CD4-positive, alpha-beta T cell (primary cell): ENCODE results near the gene ANKS1B. TPM values are rescaled to one million over a fixed set of nuclear protein-coding genes. Genes with fewer than 3 reads are reported as not detected.

ENCODE experiments used
- ATAC-seq: fragments of 200-7000 bp; cut with Tn5 transposase; one replicate; pipeline ENCODE4 v1.10.0; 2022; ENCODE audit warnings: mild to moderate bottlenecking; ENCODE audit not compliant: poor library complexity
- CTCF ChIA-PET: fragments of 350-600 bp; sonication (Branson Sonifier 250); formaldehyde crosslinking; loops from one replicate; lab custom pipeline; 2021; ENCODE audit warnings: antibody characterized with exemption, inconsistent platforms; lab: Charles Lee
- POLR2A ChIA-PET: fragments of 350-600 bp; sonication (Branson Sonifier 250); formaldehyde crosslinking; loops from one replicate; lab custom pipeline; 2021; ENCODE audit warnings: antibody characterized with exemption, inconsistent platforms; lab: Charles Lee
- DNase-seq, 14 experiments: peaks; one replicate each; pipeline ENCODE4 v3.0.0-alpha.2; 2013 to 2020; ENCODE audit warnings: mixed read lengths in 2 of 14
- H3K27ac ChIP-seq, 2 donors: one replicate each; pipeline versions ENCODE4 v1.5.1 to v1.7.0; 2013; ENCODE audit warnings: low read length in 2 of 2, low read depth in 1 of 2, mild to moderate bottlenecking in 1 of 2
- H3K27me3 ChIP-seq, 2 experiments: 1 replicate in 1 of 2; 2 replicates in 1 of 2; pipeline versions ENCODE4 v1.6.1 to v1.7.0; 2013; ENCODE audit warnings: low read length in 2 of 2, control low read depth in 1 of 2, mild to moderate bottlenecking in 1 of 2, moderate library complexity in 1 of 2; ENCODE audit not compliant: insufficient read depth in 2 of 2, control insufficient read depth in 1 of 2
- H3K36me3 ChIP-seq: one replicate; pipeline ENCODE4 v1.6.1; 2013; ENCODE audit warnings: low read length, control low read depth; ENCODE audit not compliant: insufficient read depth
- H3K4me1 ChIP-seq: one replicate; pipeline ENCODE4 v1.6.1; 2013; ENCODE audit warnings: low read length, control low read depth; ENCODE audit not compliant: insufficient read depth
- H3K4me3 ChIP-seq: one replicate; pipeline ENCODE4 v1.5.1; 2013; ENCODE audit warnings: mild to moderate bottlenecking, low read length, moderate library complexity
- H3K9me3 ChIP-seq, 2 experiments: 1 replicate in 1 of 2; 2 replicates in 1 of 2; pipeline versions ENCODE4 v1.6.1 to v1.7.0; 2013; ENCODE audit warnings: low read length in 2 of 2, mild to moderate bottlenecking in 2 of 2, control low read depth in 1 of 2, moderate library complexity in 1 of 2; ENCODE audit not compliant: control insufficient read depth in 1 of 2, insufficient read depth in 1 of 2
- H3K27ac Mint-ChIP-seq: one replicate; pipeline ENCODE4 v1.8.0; 2020; ENCODE audit warnings: mixed read lengths
- H3K27me3 Mint-ChIP-seq: one replicate; pipeline ENCODE4 v1.8.0; 2021; ENCODE audit warnings: mixed read lengths
- H3K36me3 Mint-ChIP-seq: one replicate; pipeline ENCODE4 v1.8.0; 2021; ENCODE audit warnings: low read depth, mixed read lengths
- H3K4me1 Mint-ChIP-seq: one replicate; pipeline ENCODE4 v1.8.0; 2021; ENCODE audit warnings: low read depth, mixed read lengths
- H3K4me3 Mint-ChIP-seq: one replicate; pipeline ENCODE4 v1.8.0; 2020; ENCODE audit warnings: mild to moderate bottlenecking, mixed read lengths
- H3K9me3 Mint-ChIP-seq: one replicate; pipeline ENCODE4 v1.8.0; 2020; ENCODE audit warnings: mixed read lengths
- CTCF ChIP-seq: fragments of 200-600 bp; IDR thresholded peaks from one replicate; pipeline ENCODE4 v1.8.0; 2022; ENCODE audit warnings: antibody characterized with exemption, mild to moderate bottlenecking
- intact Hi-C, 2 experiments: fragments of 100-400 bp; cut with DNase I in 1 of 2; cut with micrococcal nuclease in 1 of 2; formaldehyde crosslinking; loops; one replicate each; pipeline versions ENCODE4 v1.15.1 to v1.9.0; 2023 to 2025; cut with DNase I, micrococcal nuclease
- total RNA-seq, 174 experiments: library from RNA in 2 of 174; stranded (reverse) in 2 of 174; gene quantifications; one replicate each; pipeline ENCODE4 v1.2.3 and lab custom pipeline; 2021 to 2026

Gene ANKS1B
- total RNA-seq, 2 experiments from 2014 or later = 0.16 to 1.1 TPM

GRCh38 chr12:98816720-98817119 lies 1168.0 kb downstream of the ANKS1B start:
- intact Hi-C loops = no loop called here
- H3K9me3 ChIP-seq = no peaks in the 10 kb centered on the region
- no peaks in the 10 kb centered on the region for H3K9me3 Mint-ChIP-seq

GRCh38 chr12:98814254-98814653 lies 1170.5 kb downstream of the ANKS1B start:
- DNase-seq = no peak
- H3K9me3 ChIP-seq = no peaks in the 10 kb centered on the region
- intact Hi-C loops = no loop called here
- H3K27ac ChIP-seq = no peak overlapping the region
- no peak for ATAC-seq
- peaks cover 0 to 19% of the 10 kb centered on the region in 2 experiments for H3K27me3 ChIP-seq
- Mint-ChIP-seq H3K36me3 (no peaks in the 10 kb centered on the region), H3K4me1 (no peaks in the 10 kb centered on the region), H3K4me3 (no peak overlapping the region), H3K9me3 (no peaks in the 10 kb centered on the region), H3K27ac (no peak overlapping the region), H3K27me3 (peaks cover 42% of the 10 kb centered on the region)
- no peak for TF ChIP-seq CTCF
- no peaks in the 10 kb centered on the region for H3K4me1 ChIP-seq
- H3K4me3 ChIP-seq = no peak overlapping the region
- ChIA-PET CTCF (interaction anchor here (0.6 kb wide), 1 partner anchor 72 kb away, joined by 3 read pairs; no protein-coding TSS in a partner anchor), POLR2A (no interaction called here)
- H3K36me3 ChIP-seq = no peaks in the 10 kb centered on the region

More at GRCh38 chr12:98816720-98817119, 1168.0 kb downstream of the ANKS1B start:
- peaks cover 0 to 19% of the 10 kb centered on the region in 2 experiments for H3K27me3 ChIP-seq
- no peak for TF ChIP-seq CTCF
- H3K36me3 ChIP-seq = no peaks in the 10 kb centered on the region
- CTCF ChIA-PET = no interaction called here
- H3K4me3 Mint-ChIP-seq = no peak overlapping the region
- no peak overlapping the region for H3K4me3 ChIP-seq
- H3K27me3 Mint-ChIP-seq = peaks cover 49% of the 10 kb centered on the region
- no peak for ATAC-seq
- POLR2A ChIA-PET = no interaction called here
- no peak overlapping the region for H3K27ac ChIP-seq
- no peaks in the 10 kb centered on the region for H3K4me1 ChIP-seq
- DNase-seq = no peak
- no peaks in the 10 kb centered on the region for H3K4me1 Mint-ChIP-seq
- no peaks in the 10 kb centered on the region for H3K36me3 Mint-ChIP-seq
- H3K27ac Mint-ChIP-seq = no peak overlapping the region

GRCh38 chr12:98812225-98812624 lies 1172.5 kb downstream of the ANKS1B start:
- Histone ChIP-seq H3K9me3 (no peaks in the 10 kb centered on the region), H3K27me3 (peaks cover 0 to 12% of the 10 kb centered on the region in 2 experiments), H3K4me1 (no peaks in the 10 kb centered on the region), H3K4me3 (no peak overlapping the region), H3K27ac (no peak overlapping the region), H3K36me3 (no peaks in the 10 kb centered on the region)
- Mint-ChIP-seq H3K27ac (no peak overlapping the region), H3K27me3 (peaks cover 30% of the 10 kb centered on the region), H3K4me3 (no peak overlapping the region), H3K36me3 (no peaks in the 10 kb centered on the region), H3K4me1 (no peaks in the 10 kb centered on the region), H3K9me3 (no peaks in the 10 kb centered on the region)
- CTCF ChIA-PET = no interaction called here
- intact Hi-C loops = no loop called here
- DNase-seq (no peak), ATAC-seq (no peak)
- POLR2A ChIA-PET = no interaction called here
- no peak for TF ChIP-seq CTCF
